ENCODE results near the gene RRM1. TPM values are rescaled to one million over a fixed set of nuclear protein-coding genes. Genes with fewer than 3 reads are reported as not detected.

The RRM1 gene
- 132 and 138 TPM in 2 replicates for total RNA-seq (2021)
- long read RNA-seq, transcript RRM1-201 (19 exons, 3,076 nt), result major isoform, 938 of 1,075 reads
- long read RNA-seq, transcript RRM1-203 (4 exons, 583 nt), result minor isoform, 5 of 1,075 reads
- long read RNA-seq, partial matches to known transcripts, result 64 of 1,075 reads
- long read RNA-seq, other reads (novel, unspliced or antisense), result 65 of 1,075 reads

DNA sequence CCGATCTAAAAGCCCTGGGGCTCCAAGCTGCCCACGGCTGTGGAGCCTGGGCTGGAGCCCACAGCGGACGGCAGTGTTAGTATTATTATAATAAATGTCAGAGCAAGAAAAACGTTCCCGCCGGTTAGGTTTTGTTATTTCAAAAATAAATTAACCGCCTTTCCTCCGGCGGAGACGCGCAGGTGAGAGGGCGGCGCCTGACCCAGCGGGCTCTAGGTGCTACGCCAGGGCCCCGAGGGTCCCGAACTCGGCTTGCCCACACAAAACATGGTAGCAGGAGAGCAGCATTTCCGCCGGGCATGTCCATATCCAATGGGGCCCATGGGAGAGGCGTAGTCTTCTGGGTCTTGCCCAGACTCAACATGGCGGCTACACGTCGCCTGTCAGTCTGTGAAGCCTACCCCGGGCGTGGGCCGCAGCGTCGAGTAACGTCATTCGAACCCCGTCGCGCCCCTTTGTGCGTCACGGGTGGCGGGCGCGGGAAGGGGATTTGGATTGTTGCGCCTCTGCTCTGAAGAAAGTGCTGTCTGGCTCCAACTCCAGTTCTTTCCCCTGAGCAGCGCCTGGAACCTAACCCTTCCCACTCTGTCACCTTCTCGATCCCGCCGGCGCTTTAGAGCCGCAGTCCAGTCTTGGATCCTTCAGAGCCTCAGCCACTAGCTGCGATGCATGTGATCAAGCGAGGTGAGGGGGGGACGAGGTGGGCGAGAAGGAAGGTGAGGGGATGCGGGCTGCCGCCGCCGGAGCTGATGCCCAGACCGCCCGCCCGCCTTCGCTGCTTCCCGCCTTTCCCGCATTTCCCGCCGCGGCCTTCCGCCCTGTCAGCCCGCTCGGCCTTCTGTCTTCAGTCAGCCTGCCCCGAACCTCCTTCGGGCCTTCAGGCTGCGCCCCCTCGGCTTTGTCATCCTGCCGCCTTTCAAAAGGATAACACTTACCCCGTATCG, at the start of gene RRM1:
TSS of gene RRM1 (plus strand) at position 452 of the 944 bp plus-strand sequence. CDS start at position 666, 214 bp downstream.
- H4K91ac ChIP-seq (ENCODE audit: insufficient read length, low read depth, low read length), result no peak within 1 kb of the TSS
- H2BK12ac ChIP-seq (ENCODE audit: insufficient read length, low read depth, low read length), result no peak within 1 kb of the TSS
- H3K27me3 ChIP-seq (ENCODE audit: insufficient read depth, low read length), result no peaks in the 10 kb centered on the region
- H3T11ph ChIP-seq (ENCODE audit: low read length), result no peak within 1 kb of the TSS
- peak; percentile 99 for DNase-seq
- H3K4me2 ChIP-seq (ENCODE audit: insufficient read depth, insufficient read length, low read length), result peak within 1 kb of the TSS; percentile 99
- no peak within 1 kb of the TSS for H2AFZ ChIP-seq (ENCODE audit: low read length)
- H3K56ac ChIP-seq (ENCODE audit: insufficient read length, low read depth, low read length), result no peak within 1 kb of the TSS
- H3K79me1 ChIP-seq (ENCODE audit: insufficient read depth, low read depth, low read length, poor library complexity, severe bottlenecking), result peaks cover 2% of the 10 kb centered on the region
- H2BK20ac ChIP-seq (ENCODE audit: low read depth, low read length, poor library complexity, severe bottlenecking), result no peak within 1 kb of the TSS
- TF ChIP-seq, protein P1, sequence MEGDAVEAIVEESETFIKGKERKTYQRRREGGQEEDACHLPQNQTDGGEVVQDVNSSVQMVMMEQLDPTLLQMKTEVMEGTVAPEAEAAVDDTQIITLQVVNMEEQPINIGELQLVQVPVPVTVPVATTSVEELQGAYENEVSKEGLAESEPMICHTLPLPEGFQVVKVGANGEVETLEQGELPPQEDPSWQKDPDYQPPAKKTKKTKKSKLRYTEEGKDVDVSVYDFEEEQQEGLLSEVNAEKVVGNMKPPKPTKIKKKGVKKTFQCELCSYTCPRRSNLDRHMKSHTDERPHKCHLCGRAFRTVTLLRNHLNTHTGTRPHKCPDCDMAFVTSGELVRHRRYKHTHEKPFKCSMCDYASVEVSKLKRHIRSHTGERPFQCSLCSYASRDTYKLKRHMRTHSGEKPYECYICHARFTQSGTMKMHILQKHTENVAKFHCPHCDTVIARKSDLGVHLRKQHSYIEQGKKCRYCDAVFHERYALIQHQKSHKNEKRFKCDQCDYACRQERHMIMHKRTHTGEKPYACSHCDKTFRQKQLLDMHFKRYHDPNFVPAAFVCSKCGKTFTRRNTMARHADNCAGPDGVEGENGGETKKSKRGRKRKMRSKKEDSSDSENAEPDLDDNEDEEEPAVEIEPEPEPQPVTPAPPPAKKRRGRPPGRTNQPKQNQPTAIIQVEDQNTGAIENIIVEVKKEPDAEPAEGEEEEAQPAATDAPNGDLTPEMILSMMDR (conservative IDR thresholded peaks at IDR 0.05), result no peak
- Mint-ChIP-seq H3K4me3 (peak within 1 kb of the TSS; percentile 95 to 96), H3K4me1 (peaks cover 16 to 18% of the 10 kb centered on the region in 2 experiments), H3K36me3 (ENCODE audit: insufficient read depth in 1 of 3, low read depth in 3 of 3) (peaks cover 0 to 17% (median 3%) of the 10 kb centered on the region in 3 experiments; a peak in 3 of 7 replicates), H3K27me3 (ENCODE audit: low read depth) (no peaks in the 10 kb centered on the region), H3K9me3 (no peaks in the 10 kb centered on the region), H3K27ac (peak within 1 kb of the TSS; percentile 94 to 98 (median 98))
- peak within 1 kb of the TSS; percentile 87 for H3K18ac ChIP-seq (ENCODE audit: insufficient read length, low read depth, low read length)
- peak within 1 kb of the TSS; percentile 95; the same call in 1 of the 2 replicates for H3K14ac ChIP-seq (ENCODE audit: insufficient read depth, low read length)
- H3K4ac ChIP-seq (ENCODE audit: low read depth, low read length), result no peak within 1 kb of the TSS
- H2BK15ac ChIP-seq (ENCODE audit: low read depth, low read length), result no peak within 1 kb of the TSS
- no peaks in the 10 kb centered on the region; the same call in 1 of the 2 replicates for H3K79me2 ChIP-seq (ENCODE audit: insufficient read depth, low read length)
- H2BK120ac ChIP-seq (ENCODE audit: low read depth, low read length, poor library complexity, severe bottlenecking), result no peak within 1 kb of the TSS
- H4K8ac ChIP-seq (replicated peaks; ENCODE audit: insufficient read length, low read depth, low read length), result no peak within 1 kb of the TSS
- H4K5ac ChIP-seq (ENCODE audit: insufficient read length, low read depth, low read length), result no peak within 1 kb of the TSS
- no peaks in the 10 kb centered on the region for H4K20me1 ChIP-seq (ENCODE audit: control insufficient read depth, insufficient read depth, insufficient read length)
- H3K27ac ChIP-seq (ENCODE audit: insufficient read length, low read depth, low read length), result peak within 1 kb of the TSS; percentile 80
- H2AK5ac ChIP-seq (ENCODE audit: insufficient read length, low read length), result no peak within 1 kb of the TSS
- WGBS (ENCODE audit: extremely low coverage, insufficient read length, low lambda C conversion rate), result no CpG with 5 or more reads among the region's 74 CpGs
- peaks cover 9% of the 10 kb centered on the region for H3K23me2 ChIP-seq (ENCODE audit: insufficient read length, low read depth, low read length, poor library complexity, severe bottlenecking)
- H3K4me1 ChIP-seq (ENCODE audit: insufficient read depth, low read length), result no peaks in the 10 kb centered on the region; the same call in 1 of the 2 replicates
- peak within 1 kb of the TSS; percentile 92 for H3K9ac ChIP-seq (ENCODE audit: extremely low read depth, insufficient read length, low read length)
- no peaks in the 10 kb centered on the region for H3K9me3 ChIP-seq (ENCODE audit: control insufficient read depth, low read depth, low read length)
- no peak within 1 kb of the TSS for H3K23ac ChIP-seq (ENCODE audit: insufficient read length, low read depth, low read length)
- H2BK5ac ChIP-seq (ENCODE audit: insufficient read length, low read length), result no peak within 1 kb of the TSS
